GM21723 (cell line): ENCODE data around the gene SPRED2.

ENCODE experiments used
- ATAC-seq: cut with Tn5 transposase; IDR thresholded peaks from one replicate; pipeline ENCODE4 v1.9.1; 2021; ENCODE audit warnings: mild to moderate bottlenecking, moderate library complexity; ENCODE audit not compliant: unreplicated experiment

SPRED2 gene

DNA sequence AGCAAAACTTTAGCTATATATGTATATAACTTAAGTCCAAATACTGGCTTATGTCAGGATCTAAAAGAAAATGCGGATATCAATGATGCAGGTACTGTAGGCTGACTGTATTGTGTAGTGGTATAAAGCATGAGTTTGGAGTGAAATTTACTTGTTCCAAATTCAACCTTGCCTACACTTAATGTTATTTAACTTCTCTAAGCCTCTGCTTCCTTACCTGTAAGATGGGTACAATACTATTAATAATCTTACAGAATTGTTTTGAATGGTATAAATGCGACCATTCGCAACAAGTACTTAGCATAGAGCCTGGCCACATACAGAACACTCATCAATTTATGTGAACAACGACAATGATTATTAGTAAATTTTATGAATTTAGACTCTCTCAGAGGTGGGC, 62.4 kb downstream of the SPRED2 start:
- ATAC-seq = no peak

DNA sequence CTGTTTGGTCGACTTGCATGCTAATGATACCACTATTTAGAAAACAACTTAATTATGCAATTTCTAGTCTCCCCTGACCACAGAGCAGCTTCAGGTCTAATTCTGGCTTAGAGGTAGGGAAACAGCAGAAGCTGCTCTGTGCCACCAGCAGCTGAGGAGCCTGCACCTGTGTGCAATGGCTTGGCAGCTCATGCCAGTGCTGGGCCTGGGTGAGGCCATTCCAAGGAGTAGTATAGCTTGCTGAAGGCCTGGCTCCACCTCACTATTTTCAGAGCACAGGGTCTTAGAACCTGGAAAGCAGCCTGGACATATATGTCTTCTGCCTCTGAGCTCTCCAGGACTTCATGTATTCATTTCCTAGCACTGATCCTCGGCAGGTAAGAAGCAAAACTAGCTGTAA, 62.8 kb downstream of the SPRED2 start:
- no peak for ATAC-seq

DNA sequence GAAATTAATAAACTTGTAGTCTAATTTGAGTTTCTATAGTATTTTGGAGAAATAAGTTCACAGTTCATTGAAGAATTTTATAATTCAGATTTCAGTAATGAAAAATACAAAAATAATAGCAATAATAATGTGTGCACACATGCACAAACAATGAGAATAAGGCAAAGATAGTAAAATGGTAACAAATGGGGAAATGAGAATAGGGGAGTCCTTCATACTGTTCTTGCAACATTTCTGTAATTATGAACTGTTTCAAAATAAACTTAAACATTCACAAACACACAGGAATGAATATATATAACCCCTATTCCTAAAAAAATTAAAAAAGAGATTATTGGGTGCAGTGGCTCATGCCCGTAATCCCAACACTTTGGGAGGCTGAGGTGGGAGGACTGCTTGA, 63.9 kb downstream of the SPRED2 start:
- no peak for ATAC-seq

DNA sequence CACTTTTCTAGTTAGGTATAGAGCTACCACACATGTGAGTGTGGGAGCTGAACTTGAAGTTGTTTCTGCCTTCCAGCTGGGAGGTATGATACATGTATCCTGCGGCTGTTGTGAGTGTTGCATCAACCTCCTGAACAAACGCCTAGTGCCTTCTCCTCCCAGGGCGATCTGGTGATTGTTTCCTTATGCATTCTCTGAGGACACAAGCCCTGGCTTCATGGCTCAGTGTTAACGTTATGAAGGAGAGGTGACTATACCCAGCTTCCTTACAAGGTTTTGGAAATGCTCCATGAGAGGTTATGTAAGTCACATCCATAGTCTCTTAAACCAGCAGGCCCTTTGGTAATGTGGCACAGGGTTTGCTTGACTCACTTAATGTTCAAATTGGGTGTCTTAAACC, 64.9 kb downstream of the SPRED2 start:
- ATAC-seq = no peak

GRCh38 chr2:65366595-65367125, 65.7 kb downstream of the SPRED2 start:
- peak; percentile 37 for ATAC-seq

DNA sequence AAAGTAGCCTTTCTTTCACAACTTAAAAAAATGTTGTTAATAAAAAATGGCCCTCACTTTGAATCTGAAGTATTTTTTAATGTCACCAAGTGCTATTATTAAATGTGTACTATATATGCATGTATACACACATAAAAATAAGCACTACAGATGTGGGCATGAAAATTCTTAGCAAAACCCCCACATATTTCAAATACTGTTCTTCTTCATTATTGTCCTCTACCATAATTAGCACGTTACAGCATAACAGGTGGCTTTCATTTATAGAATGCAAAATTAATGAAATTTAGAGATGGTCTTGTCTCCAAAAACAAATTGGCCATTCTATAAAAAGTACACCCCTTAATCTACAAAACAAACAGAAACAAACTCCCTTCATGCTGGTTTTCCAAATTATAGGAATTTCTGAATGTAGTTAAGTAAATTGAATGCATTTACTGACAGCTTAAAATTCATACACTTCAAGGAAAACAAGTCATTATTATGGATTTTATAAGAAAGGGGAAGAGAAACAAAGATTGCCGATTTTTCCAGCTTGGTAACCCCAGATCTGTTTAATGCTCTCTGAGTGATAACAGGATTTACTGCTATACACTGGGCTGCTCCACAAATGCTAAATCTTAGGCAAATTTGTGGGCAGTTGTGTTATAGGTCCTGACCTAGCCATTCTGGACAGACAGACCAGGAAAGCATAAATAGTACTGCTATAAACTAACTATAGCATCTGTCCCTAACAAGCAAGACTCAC, 67.2 kb downstream of the SPRED2 start:
- no peak for ATAC-seq

- ATAC-seq = no peak
Observed at GRCh38 chr2:65363879-65364666, 68.3 kb downstream of the SPRED2 start.

DNA sequence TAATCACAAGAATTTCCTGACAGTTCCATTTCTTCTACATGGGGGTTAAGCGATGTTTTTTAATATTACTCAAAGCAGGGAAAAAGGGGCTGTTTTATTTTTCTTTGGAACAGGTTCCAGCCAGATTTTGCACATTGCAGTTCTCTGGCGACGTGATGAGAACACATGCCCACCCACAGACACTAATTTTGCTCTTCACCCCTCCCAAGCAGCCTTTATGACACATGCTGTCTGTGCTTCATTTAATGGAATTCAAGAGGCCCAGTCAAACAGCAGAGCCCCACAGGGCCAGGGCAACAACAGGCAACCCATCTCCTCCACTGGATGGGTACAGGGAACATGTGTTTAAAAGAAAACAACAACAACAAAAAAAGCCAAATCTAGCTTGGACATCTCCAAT, 70.8 kb downstream of the SPRED2 start:
- ATAC-seq = no peak

DNA sequence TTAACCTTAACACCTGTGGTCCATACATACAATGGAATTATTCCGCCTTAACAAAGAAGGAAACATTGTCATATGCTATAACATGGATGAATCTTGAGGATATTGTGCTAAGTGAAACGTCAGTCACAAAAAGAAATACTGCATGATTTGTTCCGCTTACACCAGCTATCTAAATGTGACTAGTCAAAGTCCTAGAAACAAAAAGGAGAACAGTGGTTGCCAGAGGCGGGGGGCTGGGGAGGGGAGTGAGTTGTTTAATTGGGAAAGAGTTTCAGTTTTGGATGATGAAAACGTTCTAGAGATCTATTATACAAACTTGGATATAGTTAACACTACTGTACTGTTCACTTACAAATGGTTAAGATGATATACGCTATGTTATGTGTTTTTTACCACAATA, 72.0 kb downstream of the SPRED2 start:
- ATAC-seq = no peak

- ATAC-seq = no peak
Observed at GRCh38 chr2:65358678-65359400, 73.6 kb downstream of the SPRED2 start.

DNA sequence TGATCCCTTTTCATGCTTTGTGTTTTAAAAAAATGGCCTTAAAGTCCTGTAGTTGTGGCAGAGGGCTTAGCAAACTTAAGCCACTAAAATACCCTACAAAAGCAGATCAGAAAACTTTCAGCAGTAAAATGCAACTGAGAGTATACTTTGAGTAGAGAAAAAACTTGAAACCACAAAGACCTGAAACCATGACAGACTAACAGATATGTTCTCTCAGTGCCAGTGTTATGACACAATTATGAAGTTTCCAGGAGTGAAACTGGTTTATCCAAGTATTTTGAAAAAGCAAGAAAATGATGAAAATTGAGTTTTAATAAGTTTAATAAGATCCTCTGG, 74.5 kb downstream of the SPRED2 start:
- peak; percentile 82 for ATAC-seq

- peak; percentile 37 for ATAC-seq
Observed at GRCh38 chr2:65357095-65357958, 75.1 kb downstream of the SPRED2 start.

DNA sequence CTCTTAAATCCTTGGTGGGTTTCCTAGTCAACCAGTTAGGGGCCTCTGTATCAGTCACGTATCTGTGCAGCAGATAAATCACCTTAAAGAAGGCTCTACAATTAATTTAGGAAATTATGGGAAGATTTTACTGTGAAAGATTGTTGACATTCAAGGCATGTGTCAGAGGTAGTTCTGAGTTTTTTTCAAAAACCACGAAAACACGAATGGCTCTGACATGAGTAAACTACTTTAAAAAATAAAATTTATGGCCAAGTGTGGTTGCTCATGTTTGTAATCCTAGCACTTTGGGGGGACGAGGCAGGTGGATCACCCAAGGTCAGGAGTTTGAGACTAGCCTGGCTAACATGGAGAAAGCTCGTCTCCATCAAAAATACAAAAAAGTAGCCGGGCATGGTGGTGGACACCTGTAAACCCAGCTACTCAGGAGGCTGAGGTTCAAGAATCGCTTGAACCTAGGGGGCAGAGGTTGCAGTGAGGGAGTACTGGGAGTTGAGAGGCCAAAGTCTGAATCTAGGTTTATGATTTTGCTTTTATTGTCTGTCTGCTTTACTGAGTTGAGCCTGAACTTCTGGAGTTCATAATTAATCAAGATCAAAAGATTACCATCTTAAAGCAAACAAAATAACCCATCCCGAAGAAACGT, 77.1 kb downstream of the SPRED2 start:
- ATAC-seq = no peak

GRCh38 chr2:65354773-65355172, 77.6 kb downstream of the SPRED2 start:
- ATAC-seq = no peak

GRCh38 chr2:65353927-65354326, 78.5 kb downstream of the SPRED2 start:
- no peak for ATAC-seq

- ATAC-seq = no peak
Observed at GRCh38 chr2:65353046-65353445, 79.4 kb downstream of the SPRED2 start.

DNA sequence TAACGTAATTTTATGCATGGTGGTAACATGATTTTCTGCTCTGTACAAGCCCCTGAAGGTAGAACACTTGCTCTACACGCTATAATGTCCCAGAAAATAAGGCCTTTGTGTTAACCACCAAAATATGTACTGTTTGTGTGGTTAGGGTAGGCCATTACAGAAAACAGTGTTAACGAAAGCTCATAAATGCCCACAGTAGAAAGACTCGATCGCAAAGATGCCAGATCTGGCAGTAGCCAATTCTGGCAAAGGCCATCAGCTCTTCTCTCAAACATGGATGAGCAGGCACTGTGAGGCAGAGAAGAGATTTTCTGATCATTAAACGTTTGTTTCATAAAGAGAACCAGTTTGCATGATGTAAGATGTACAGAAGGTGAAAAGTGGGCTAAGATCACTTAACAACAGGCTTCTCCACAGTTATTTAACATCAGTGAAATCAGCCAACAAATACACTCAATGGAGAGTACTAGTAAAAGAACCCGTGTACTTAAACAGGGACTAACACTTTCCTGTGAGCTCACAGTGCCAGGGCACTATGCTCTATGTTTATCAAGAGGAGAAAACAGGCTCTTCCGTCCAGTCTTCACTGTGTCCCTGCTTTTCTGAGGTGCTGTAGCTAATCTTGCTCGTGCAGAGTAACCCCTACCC, 80.3 kb downstream of the SPRED2 start:
- no peak for ATAC-seq

- ATAC-seq = no peak
Observed at GRCh38 chr2:65351234-65351947, 81.0 kb downstream of the SPRED2 start.

DNA sequence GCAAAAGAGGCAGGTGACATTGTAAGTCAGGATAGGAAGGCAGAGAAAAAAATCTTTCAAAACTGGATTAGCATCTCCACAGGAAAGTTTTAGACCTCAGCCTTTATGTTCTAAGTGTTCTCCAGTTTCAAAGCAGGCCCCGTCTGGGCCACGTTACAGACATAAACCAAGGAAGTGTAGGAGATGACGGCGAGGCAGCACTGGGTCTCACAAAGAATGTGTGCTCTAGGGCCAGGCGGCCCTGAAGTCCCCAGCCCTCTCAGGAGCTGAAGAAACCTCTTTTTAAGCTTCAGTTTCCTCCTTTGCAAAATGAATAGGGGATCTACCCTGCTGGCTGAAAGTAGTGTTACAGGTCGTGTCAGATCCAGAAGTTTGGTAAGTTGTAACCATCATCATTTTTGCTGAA, 81.7 kb downstream of the SPRED2 start:
- ATAC-seq = peak; percentile 62
